Adipocyte (in vitro differentiated cells): ENCODE results near the gene TRUB2.

Experiments
- DNase-seq: peaks from one replicate; pipeline ENCODE4 v3.0.0-alpha.2; 2015; ENCODE audit warnings: low read depth
- H3K27me3 ChIP-seq: replicated peaks from 2 replicates; pipeline ENCODE4 v1.7.0; 2013; ENCODE audit warnings: mild to moderate bottlenecking, low read length, moderate library complexity; ENCODE audit not compliant: control insufficient read depth, insufficient read depth
- H3K36me3 ChIP-seq: 2 replicates; pipeline ENCODE4 v1.7.0; 2013; ENCODE audit warnings: low read length, mild to moderate bottlenecking, moderate library complexity; ENCODE audit not compliant: control insufficient read depth, insufficient read depth, severe bottlenecking
- H3K4me1 ChIP-seq: 2 replicates; pipeline ENCODE4 v1.7.0; 2013; ENCODE audit warnings: mild to moderate bottlenecking, low read length, moderate library complexity; ENCODE audit not compliant: control insufficient read depth, insufficient read depth
- H3K4me3 ChIP-seq: 2 replicates; pipeline ENCODE4 v1.7.0; 2013; ENCODE audit warnings: mild to moderate bottlenecking, low read length, moderate library complexity
- H3K9ac ChIP-seq: 2 replicates; pipeline ENCODE4 v1.7.0; 2013; ENCODE audit warnings: mild to moderate bottlenecking, low read length, moderate library complexity
- H3K9me3 ChIP-seq: 2 replicates; pipeline ENCODE4 v1.7.0; 2013; ENCODE audit warnings: mild to moderate bottlenecking, low read length, moderate library complexity; ENCODE audit not compliant: control insufficient read depth

The TRUB2 gene

DNA sequence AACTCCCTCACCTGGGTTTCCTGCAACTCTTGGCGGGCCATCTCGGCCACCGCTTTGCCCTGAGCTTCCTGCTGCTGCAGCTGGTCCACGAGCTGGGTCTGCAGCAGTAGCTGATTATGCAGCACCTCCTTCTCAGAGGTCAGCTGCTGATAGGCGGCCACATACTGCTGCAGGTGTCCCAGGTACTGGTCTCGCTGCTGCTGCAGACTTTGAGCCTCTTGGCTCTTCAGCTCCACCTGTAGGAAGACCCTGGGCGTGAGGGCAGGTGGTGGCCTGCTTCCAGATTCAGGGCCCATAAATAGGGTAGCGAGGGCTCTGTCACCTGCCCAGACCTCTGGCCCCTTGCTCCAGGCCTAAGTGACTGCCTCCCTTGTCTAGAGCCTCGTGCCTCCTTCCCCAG lies 63.1 kb downstream of the TRUB2 start:
- no peaks in the 10 kb centered on the region for H3K27me3 ChIP-seq
- peaks cover 65% of the 10 kb centered on the region for H3K36me3 ChIP-seq
- H3K9me3 ChIP-seq: no peaks in the 10 kb centered on the region
- H3K9ac ChIP-seq: no peak overlapping the region
- DNase-seq: no peak
- no peak overlapping the region for H3K4me3 ChIP-seq
- H3K4me1 ChIP-seq: peaks cover 6% of the 10 kb centered on the region

DNA sequence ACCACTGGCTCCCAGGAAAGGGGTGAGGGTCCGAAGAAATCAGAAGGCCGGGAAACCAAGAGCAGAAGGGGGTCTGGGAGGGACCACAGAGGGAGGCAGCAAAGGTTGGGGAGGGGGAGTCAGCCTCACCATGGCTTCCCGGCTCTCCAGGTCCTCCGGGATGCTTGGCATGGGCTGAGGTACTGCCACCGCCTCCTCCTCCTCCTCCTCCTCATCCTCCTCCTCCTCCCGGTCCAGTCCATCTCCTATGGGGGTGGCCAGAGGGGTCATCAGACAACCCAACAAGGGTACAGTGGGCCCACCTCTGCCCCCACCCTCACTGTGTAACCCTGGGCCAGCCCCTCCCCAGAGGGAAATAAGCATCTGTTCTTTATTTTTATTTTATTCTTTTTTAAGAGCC lies 63.9 kb downstream of the TRUB2 start:
- Histone ChIP-seq H3K36me3 (peaks cover 65% of the 10 kb centered on the region), H3K4me1 (peaks cover 6% of the 10 kb centered on the region), H3K4me3 (no peak overlapping the region), H3K27me3 (no peaks in the 10 kb centered on the region), H3K9ac (no peak overlapping the region), H3K9me3 (no peaks in the 10 kb centered on the region)
- no peak for DNase-seq

DNA sequence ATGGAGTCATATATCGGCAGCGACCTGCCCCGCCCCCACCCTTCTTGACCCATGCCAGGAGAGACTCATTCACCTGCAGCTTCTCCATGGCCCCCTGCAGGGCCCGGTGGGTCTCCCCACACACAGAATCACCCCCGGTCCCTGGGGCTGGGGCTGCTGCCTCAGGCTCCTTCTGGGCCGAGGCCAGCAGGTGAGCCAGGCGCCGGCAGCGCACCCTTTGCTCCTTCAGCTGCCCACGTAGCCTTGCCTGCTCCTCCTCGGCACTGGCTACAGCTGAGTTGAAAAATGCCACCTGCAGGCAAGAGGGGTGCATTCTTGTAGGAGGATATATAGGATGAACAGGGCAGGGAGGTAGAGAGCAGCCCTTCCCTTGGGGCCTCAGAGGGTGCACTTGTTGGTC lies 64.3 kb downstream of the TRUB2 start:
- Histone ChIP-seq H3K36me3 (peaks cover 64% of the 10 kb centered on the region), H3K27me3 (no peaks in the 10 kb centered on the region), H3K9me3 (no peaks in the 10 kb centered on the region), H3K4me3 (no peak overlapping the region), H3K9ac (no peak overlapping the region), H3K4me1 (peaks cover 6% of the 10 kb centered on the region)
- DNase-seq: no peak

DNA sequence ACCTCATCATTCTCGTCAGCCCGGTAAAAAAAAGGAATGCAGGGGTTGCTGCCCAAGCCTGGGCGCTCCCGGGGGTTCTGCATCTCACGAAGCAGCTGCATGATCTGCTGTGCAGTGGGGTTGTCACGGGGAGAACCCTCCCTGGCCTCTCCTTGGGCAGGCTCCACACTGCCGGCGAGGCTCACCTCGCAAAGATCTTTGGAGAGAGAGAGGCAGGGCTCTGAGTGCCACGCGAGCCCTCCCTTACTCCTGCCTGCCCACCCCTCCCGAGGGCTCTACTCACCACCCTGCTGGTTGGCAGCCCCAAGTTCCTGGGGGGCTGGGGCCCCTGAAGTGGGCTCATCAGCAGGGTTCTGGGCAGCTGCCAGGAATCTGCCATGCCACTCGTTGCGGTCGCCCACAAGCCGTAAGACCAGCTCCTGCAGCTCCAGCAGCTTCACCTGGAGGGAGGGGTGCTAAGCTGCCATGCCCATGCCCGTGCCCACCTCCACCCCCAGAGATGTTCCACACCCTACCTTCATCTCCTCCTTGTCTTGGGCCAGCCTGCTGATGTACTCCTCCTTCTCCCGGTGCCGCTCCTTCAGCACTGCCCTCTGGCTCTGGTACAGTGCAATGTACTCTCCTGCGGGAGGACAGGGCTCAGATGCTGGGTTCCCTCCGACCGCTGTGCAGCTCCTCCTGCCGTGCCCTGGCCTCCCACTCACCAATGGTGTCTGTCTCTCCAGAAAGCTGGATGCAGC lies 65.0 kb downstream of the TRUB2 start:
- H3K4me3 ChIP-seq: no peak overlapping the region
- DNase-seq: no peak
- no peaks in the 10 kb centered on the region for H3K9me3 ChIP-seq
- no peaks in the 10 kb centered on the region for H3K27me3 ChIP-seq
- H3K36me3 ChIP-seq: peaks cover 57% of the 10 kb centered on the region
- H3K9ac ChIP-seq: no peak overlapping the region
- peaks cover 2% of the 10 kb centered on the region for H3K4me1 ChIP-seq
